ENCODE data around the gene VASP.

- no peak for TF ChIP-seq CTCF (IDR thresholded peaks at IDR 0.05)
- TF ChIP-seq POLR2A (IDR thresholded peaks at IDR 0.05), result no peak
Observed at GRCh38 chr19:45484273-45484945, 22.9 kb upstream of the VASP start.

Data from esophagus squamous epithelium (tissue), 4 donors.